K562 (cell line): ENCODE measurements around the gene GORASP1. TPM values are rescaled to one million over a fixed set of nuclear protein-coding genes. Genes with fewer than 3 reads are reported as not detected.

Experiments
- ARNT ChIP-seq, 2 experiments: fragments of 450-650 bp; IDR thresholded peaks; 2 replicates each; pipeline ENCODE4 v1.6.1; 2016; ENCODE audit warnings: mild to moderate bottlenecking in 1 of 2
- C11orf30 ChIP-seq: fragments of 450-650 bp; IDR thresholded peaks from 2 replicates; pipeline ENCODE4 v1.6.1; 2016; ENCODE audit warnings: low read depth, mild to moderate bottlenecking
- DLX4 ChIP-seq: fragments of 250-450 bp; sonication (Bioruptor Pico); IDR thresholded peaks from 2 replicates; pipeline ENCODE4 v1.6.1; 2021; ENCODE audit warnings: mild to moderate bottlenecking
- FIP1L1 ChIP-seq: fragments of 200-400 bp; formaldehyde crosslinking; IDR thresholded peaks from 2 replicates; pipeline ENCODE4 v1.6.1; 2018; ENCODE audit warnings: mild to moderate bottlenecking, low read depth, low read length; ENCODE audit not compliant: poor library complexity, severe bottlenecking
- ILF3 ChIP-seq: fragments of 450-650 bp; IDR thresholded peaks from 2 replicates; pipeline ENCODE4 v1.6.1; 2018; ENCODE audit warnings: antibody characterized with exemption, mild to moderate bottlenecking, moderate library complexity, borderline replicate concordance
- JUNB ChIP-seq: fragments of 450-650 bp; formaldehyde crosslinking; conservative IDR thresholded peaks from 2 replicates; pipeline ENCODE4 v1.4.0; 2020; ENCODE audit warnings: mild to moderate bottlenecking
- NBN ChIP-seq: fragments of 450-650 bp; IDR thresholded peaks from 2 replicates; pipeline ENCODE4 v1.6.1; 2016; ENCODE audit warnings: low read depth, mild to moderate bottlenecking
- PREB ChIP-seq: sonication (generic); formaldehyde crosslinking; IDR thresholded peaks from 2 replicates; pipeline ENCODE4 v1.8.1; 2023; ENCODE audit warnings: mild to moderate bottlenecking, missing genetic modification reagents
- RNF2 ChIP-seq: sonication (generic); IDR thresholded peaks from 2 replicates; pipeline ENCODE4 v1.6.1; 2016
- SREBF2 ChIP-seq: sonication (generic); formaldehyde crosslinking; IDR thresholded peaks from 2 replicates; pipeline ENCODE4 v1.4.0; 2020; ENCODE audit warnings: mild to moderate bottlenecking, missing genetic modification reagents
- SRF ChIP-seq, 2 experiments: fragments of 250-450, 450-650 bp in 1 of 2; sonication (Bioruptor Pico) in 1 of 2; sonication (generic) in 1 of 2; formaldehyde crosslinking; IDR thresholded peaks; 2 replicates each; pipeline versions ENCODE4 v1.5.0 to v1.5.1; 2020 to 2022; ENCODE audit warnings: mild to moderate bottlenecking in 1 of 2, missing genetic modification reagents in 1 of 2
- VEZF1 ChIP-seq: fragments of 200-800 bp; sonication (Bioruptor generic); IDR thresholded peaks from 2 replicates; pipeline ENCODE4 v1.6.1; 2017; ENCODE audit warnings: missing genetic modification characterization, missing compliant biosample characterization
- polyA plus RNA-seq, 8 experiments: library from polyadenylated mRNA; depleted of rRNA in 4 of 8; stranded (reverse) in 5 of 8; unstranded in 3 of 8; fragments of >200 nt; fragmentation: Nextera tagmentation in 2 of 8; fragmentation: Illumina TruSeq in 1 of 8; extraction: Ambion mirVana in 2 of 8; extraction: Trizol in 1 of 8; gene quantifications; 2 replicates each; pipeline versions ENCODE4 v1.2.1 to v1.2.3, GENCODE V29; 2011 to 2014; ENCODE audit warnings: inconsistent platforms in 1 of 8, missing spikeins in 1 of 8
- total RNA-seq, 7 experiments: library from RNA; depleted of rRNA in 6 of 7; stranded (reverse); fragments of >200 nt in 6 of 7; fragmentation: Illumina TruSeq in 2 of 7; extraction: Trizol in 2 of 7; gene quantifications; 2 replicates each; pipeline versions ENCODE4 v1.2.1 to v1.2.3, GENCODE V29; 2011 to 2021; ENCODE audit warnings: low replicate concordance in 1 of 7
- TF ChIP-seq, protein P1 (sequence below): fragments of 250-450 bp; sonication (Bioruptor Pico); IDR thresholded peaks from 2 replicates; pipeline ENCODE4 v1.9.0; 2021; ENCODE audit warnings: mild to moderate bottlenecking, inconsistent platforms
- TF ChIP-seq, protein P2 (sequence below): fragments of 250-450 bp; sonication (Bioruptor Pico); IDR thresholded peaks from 2 replicates; pipeline ENCODE4 v1.8.0; 2022; ENCODE audit warnings: inconsistent platforms
- TF ChIP-seq, protein P3 (sequence below): sonication (generic); formaldehyde crosslinking; IDR thresholded peaks from 2 replicates; pipeline ENCODE4 v1.8.0; 2022; ENCODE audit warnings: missing genetic modification reagents, mild to moderate bottlenecking, borderline replicate concordance
- TF ChIP-seq, protein P4 (sequence below): fragments of 250-450 bp; sonication (Bioruptor Pico); IDR thresholded peaks from 2 replicates; pipeline ENCODE4 v1.5.0; 2021

GORASP1 gene
- total and polyA plus RNA-seq, 9 of the 15 experiments (the other 6 are each of a cell fraction or from before 2014, with no cell fraction given) = 8.4 to 87.9 (median 67.6) TPM

DNA sequence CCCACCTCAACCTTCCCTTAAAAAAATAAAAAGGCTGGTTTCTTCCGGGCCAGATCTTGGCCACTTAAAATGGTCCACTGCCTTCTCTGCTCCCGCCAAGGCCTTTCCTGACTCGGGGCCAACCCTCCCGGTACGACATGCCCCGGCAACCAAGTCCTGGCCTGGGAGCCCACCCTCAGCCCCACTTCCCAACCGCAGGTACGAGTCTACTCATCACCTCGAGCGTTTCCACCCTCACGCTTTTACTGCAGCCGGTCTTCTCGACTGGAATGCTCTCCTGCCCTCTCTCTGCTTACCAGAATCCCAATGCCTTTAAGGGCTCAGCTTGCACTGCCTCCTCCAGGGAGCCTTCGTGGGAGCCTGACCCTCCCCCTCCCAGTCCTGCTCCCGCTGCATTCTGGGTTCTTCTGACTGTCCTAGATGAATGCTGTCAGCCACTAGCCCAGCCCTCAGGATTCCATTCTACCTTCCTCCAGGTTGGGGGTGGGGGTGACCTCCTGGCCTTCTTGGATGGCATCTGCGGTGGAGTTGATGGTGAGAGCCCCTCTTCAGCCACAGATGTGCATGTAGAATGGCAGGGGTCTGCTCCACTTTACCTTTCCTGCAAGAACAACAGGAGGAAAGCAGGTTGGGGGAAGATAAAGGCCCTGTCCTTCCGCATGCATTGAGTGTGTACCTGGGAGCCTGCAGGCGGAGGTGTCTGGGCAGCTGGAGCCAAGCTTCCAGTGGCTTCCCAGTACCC lies 47.0 kb upstream of the GORASP1 start (continued):
- TF ChIP-seq VEZF1 = no peak
- no peak for TF ChIP-seq FIP1L1
- TF ChIP-seq, protein P1, sequence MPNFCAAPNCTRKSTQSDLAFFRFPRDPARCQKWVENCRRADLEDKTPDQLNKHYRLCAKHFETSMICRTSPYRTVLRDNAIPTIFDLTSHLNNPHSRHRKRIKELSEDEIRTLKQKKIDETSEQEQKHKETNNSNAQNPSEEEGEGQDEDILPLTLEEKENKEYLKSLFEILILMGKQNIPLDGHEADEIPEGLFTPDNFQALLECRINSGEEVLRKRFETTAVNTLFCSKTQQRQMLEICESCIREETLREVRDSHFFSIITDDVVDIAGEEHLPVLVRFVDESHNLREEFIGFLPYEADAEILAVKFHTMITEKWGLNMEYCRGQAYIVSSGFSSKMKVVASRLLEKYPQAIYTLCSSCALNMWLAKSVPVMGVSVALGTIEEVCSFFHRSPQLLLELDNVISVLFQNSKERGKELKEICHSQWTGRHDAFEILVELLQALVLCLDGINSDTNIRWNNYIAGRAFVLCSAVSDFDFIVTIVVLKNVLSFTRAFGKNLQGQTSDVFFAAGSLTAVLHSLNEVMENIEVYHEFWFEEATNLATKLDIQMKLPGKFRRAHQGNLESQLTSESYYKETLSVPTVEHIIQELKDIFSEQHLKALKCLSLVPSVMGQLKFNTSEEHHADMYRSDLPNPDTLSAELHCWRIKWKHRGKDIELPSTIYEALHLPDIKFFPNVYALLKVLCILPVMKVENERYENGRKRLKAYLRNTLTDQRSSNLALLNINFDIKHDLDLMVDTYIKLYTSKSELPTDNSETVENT (CRISPR knock-in tag) = 0 out of 2 replicates have a peak, but pooled peaks have one; percentile 56
- TF ChIP-seq RNF2 = no peak
- TF ChIP-seq PREB (CRISPR knock-in tag) = peak; percentile 60; the same call in 1 of the 2 replicates
- no peak for TF ChIP-seq DLX4
- TF ChIP-seq, protein P2, sequence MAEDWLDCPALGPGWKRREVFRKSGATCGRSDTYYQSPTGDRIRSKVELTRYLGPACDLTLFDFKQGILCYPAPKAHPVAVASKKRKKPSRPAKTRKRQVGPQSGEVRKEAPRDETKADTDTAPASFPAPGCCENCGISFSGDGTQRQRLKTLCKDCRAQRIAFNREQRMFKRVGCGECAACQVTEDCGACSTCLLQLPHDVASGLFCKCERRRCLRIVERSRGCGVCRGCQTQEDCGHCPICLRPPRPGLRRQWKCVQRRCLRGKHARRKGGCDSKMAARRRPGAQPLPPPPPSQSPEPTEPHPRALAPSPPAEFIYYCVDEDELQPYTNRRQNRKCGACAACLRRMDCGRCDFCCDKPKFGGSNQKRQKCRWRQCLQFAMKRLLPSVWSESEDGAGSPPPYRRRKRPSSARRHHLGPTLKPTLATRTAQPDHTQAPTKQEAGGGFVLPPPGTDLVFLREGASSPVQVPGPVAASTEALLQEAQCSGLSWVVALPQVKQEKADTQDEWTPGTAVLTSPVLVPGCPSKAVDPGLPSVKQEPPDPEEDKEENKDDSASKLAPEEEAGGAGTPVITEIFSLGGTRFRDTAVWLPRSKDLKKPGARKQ (CRISPR knock-in tag) = no peak
- TF ChIP-seq, protein P3, sequence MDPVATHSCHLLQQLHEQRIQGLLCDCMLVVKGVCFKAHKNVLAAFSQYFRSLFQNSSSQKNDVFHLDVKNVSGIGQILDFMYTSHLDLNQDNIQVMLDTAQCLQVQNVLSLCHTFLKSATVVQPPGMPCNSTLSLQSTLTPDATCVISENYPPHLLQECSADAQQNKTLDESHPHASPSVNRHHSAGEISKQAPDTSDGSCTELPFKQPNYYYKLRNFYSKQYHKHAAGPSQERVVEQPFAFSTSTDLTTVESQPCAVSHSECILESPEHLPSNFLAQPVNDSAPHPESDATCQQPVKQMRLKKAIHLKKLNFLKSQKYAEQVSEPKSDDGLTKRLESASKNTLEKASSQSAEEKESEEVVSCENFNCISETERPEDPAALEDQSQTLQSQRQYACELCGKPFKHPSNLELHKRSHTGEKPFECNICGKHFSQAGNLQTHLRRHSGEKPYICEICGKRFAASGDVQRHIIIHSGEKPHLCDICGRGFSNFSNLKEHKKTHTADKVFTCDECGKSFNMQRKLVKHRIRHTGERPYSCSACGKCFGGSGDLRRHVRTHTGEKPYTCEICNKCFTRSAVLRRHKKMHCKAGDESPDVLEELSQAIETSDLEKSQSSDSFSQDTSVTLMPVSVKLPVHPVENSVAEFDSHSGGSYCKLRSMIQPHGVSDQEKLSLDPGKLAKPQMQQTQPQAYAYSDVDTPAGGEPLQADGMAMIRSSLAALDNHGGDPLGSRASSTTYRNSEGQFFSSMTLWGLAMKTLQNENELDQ (CRISPR knock-in tag) = no peak
- no peak for TF ChIP-seq C11orf30
- TF ChIP-seq, protein P4, sequence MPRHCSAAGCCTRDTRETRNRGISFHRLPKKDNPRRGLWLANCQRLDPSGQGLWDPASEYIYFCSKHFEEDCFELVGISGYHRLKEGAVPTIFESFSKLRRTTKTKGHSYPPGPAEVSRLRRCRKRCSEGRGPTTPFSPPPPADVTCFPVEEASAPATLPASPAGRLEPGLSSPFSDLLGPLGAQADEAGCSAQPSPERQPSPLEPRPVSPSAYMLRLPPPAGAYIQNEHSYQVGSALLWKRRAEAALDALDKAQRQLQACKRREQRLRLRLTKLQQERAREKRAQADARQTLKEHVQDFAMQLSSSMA = no peak
- peak in 1 of 2 experiments; percentile 83; a peak in 1 of 4 replicates for TF ChIP-seq ARNT (IDR thresholded peaks at IDR 0.05)
- TF ChIP-seq ILF3 = no peak
- TF ChIP-seq SREBF2 (CRISPR knock-in tag) = no peak
- no peak for TF ChIP-seq JUNB (CRISPR knock-in tag)
- 0 out of 4 replicates have a peak, but pooled peaks of 1 of the 2 experiments have one; percentile 16 for TF ChIP-seq SRF (CRISPR knock-in tag; IDR thresholded peaks at IDR 0.05)
- peak; percentile 67; the same call in 1 of the 2 replicates for TF ChIP-seq NBN
